Activated CD8-positive, alpha-beta memory T cell treated with anti-CD3 and anti-CD28 coated beads, Interleukin-2, amount 50 U/mL, for 1 hour (primary cell): ENCODE data around the gene FAM204A.

Experiments
- DNase-seq: peaks from one replicate; pipeline ENCODE4 v3.0.0-alpha.2; 2020; ENCODE audit errors: extremely low read depth

Gene FAM204A

GRCh38 chr10:118332236-118332635, 9.9 kb downstream of the FAM204A start:
- DNase-seq, result no peak

DNA sequence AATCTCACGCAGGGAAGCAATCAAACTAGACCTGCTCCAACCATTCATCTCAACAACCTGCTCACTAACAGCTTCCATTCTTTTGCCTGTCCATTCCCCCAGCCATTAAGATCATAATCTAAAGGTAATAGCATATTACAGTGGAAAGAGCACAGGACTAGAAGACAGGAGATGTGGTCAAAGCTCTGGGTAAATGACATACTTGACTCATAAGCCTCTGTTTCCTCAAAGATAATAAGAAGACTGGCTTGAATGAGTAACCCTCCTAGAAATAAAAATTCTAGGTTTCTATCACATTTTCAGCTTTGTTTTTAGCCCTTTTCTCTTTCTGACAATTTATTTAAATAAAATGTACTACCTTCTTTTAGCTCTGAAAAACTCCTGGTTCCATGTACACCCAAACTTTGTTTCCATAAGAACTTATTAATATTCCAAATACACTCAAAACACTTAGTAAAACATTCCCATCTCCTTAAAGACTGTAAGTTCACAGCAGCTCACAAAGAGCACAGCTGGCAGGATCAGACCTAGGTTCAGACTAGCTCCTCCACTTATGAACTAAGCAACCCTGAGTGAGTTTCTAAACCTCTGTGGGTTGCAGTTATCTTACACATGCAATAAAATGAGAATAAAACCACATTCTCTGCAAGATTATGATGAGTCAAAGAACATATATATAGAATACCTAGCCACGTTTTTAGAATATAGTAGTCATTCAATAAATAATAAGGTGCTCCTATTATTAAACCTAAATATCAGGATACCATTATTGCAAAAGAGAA, 11.6 kb downstream of the FAM204A start:
- DNase-seq, result no peak

DNA sequence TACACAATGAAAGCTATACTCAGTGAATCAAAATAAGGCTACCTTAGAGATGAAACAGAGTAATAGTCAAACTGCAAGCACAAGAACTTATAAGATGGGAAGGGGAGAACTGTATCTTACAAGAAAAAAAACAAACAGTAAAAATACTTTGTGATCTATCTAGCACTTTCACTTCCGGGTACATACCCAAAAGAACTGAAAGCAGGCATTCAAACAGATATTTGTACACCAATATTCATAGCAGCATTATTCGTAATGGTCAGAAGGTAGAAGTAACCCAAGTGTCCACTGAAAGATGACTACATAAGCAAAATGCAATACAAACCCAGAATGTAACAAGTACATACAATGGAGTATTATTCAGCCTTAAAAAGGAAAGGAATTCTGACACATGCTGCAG, 18.0 kb downstream of the FAM204A start:
- DNase-seq, result no peak

- DNase-seq, result no peak
Measured at GRCh38 chr10:118321724-118322575, 20.2 kb downstream of the FAM204A start.

DNA sequence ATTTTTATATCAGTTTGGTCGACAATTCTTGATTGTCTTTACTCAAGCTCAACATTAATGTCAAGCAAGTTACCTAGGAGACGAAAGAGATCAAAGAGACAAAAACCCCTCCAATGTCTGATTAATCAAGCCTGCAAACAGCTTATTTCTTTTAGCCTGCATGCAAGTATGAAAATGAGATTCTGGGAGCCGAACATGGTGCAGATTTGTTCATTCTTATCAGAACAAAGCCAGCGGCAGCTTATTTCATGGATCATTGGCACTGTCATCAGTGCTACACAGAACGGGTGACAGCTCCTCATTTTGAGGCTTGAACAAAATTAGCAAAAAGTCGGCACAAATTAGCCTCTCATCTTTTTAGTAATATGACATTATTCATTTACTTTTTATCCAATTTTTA, 26.5 kb downstream of the FAM204A start:
- no peak for DNase-seq

DNA sequence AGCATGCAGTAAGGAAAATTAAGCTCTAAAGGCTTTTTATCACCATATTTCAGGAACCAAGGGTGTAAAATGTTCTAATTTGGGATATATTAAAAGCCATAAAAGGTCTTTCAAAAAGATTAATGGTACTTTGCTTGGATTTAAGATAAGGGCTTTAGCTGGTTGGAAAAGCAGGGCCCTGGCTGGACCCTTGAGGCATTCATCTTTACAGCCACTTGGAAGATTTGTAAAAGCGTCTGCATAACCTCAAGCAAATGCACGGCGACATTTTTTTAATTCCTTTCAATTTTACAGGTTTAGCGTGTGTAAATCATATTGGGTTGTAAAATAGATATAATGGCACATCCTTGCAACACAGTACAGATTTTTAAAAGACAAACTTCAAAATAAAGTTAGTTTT, 27.2 kb downstream of the FAM204A start:
- DNase-seq, result no peak

DNA sequence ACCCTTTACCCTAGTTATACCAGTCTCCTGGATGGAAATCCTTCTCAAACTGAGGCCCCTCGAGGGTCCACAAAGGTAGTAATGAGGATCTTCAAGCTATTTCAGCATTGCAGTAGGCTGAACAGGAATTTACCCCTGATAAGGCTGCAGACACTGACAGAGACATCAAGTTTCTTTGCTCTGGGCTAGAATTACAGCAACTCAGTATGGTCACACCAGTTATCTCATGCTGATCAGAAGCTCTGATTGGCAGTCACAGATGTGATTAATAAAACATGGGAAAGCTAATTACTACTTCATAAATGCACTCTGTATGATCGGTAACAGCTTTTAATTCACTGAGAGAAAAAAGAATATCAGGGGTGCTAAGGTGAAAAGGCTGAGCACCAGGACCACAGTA, 30.6 kb downstream of the FAM204A start:
- DNase-seq, result no peak

DNA sequence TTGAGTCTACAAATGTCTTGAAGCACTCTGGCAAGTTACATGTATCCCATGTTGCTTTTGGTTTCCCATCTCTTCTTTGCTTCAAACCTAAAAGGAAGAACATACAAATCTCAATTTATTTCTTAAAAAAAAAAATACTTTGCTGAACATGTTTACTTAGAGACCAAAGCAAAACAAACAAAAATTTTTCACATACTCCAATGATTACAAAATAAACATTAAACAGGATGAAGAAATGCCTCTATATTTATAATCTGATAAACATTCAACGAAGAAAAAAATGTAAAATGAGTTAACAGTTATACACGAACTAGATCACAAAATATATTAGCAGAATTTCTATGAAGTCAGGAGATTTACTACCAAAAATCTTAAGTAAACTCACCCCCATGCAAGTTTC, 31.3 kb downstream of the FAM204A start:
- DNase-seq, result no peak

- no peak for DNase-seq
Measured at GRCh38 chr10:118309911-118310310, 32.2 kb downstream of the FAM204A start.

- DNase-seq, result no peak
Measured at GRCh38 chr10:118308664-118309063, 33.5 kb downstream of the FAM204A start.

DNA sequence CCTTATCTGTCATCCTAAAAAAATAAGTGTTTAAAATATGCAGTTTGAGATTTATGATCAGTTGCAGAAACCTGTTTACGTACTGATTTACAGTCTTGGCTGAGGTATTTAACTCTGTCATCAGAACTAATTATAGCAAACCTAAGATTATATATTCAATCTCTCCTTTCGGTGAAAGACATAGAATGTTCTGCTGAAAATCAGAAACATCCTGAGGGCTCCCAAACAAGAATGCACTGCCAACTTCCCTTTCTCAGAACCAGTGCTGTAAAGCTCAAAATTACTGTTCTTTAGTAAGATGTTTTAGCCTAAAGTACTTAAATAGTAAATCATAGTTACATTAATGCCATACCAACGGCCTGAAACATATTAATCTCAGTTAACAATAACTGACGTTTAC, 34.3 kb downstream of the FAM204A start:
- DNase-seq, result no peak

DNA sequence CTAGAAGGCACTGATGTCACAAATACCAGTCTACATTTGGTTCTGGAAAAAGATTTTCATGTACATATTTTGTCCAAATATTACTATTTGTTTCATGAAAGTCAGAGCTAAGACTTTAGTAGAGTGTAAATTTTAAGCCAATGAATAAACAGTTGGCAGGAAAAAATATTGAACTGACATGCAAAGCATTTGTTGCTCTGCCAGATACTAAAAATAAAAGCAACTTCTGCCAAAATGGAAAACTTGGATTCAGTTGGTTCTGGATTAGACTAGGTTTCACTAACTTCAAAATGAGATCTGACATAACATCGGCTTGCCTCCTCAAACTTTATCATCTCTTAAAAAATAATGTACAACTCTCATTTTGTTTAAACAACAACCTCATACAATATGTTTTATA, 34.9 kb downstream of the FAM204A start:
- no peak for DNase-seq

DNA sequence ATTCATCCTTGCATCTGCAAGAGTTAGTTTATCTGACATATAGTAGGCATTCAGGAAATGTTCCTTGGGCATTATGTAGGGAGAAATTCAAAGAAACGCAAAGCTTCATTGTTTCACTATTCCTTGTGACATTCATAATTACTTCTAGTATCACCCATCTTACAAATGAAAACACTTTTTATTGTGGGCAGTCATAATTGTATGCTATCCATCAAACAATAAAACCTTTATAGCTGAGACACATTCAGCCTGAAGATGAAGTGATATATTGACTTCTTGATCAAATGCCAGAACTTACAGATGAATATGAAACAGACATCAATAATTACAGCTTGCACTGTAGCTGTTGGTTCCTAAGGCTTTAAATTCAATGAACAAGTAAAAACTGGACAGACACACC, 36.4 kb downstream of the FAM204A start:
- no peak for DNase-seq

GRCh38 chr10:118304521-118304920, 37.6 kb downstream of the FAM204A start:
- DNase-seq, result no peak

- DNase-seq, result no peak
Measured at GRCh38 chr10:118301211-118301610, 40.9 kb downstream of the FAM204A start.

DNA sequence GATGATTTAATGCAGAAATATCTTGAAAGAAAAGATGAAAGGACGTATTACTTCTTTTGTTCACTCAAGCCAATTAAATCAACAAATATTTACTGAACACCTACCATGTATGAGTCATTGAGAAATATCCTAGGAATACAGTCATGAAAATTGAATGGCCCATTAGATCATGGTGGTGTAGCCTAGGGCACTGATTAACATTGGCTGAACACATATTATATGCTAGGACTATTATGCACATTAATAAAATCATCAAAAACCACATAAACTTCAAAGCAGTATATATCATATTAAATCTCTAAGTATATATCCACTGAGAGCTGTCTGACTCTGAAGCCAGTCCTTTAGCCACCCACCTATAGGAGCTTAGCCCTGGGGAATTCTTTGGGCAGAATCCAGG, 41.8 kb downstream of the FAM204A start:
- no peak for DNase-seq

- DNase-seq, result no peak
Measured at GRCh38 chr10:118298787-118299186, 43.3 kb downstream of the FAM204A start.

DNA sequence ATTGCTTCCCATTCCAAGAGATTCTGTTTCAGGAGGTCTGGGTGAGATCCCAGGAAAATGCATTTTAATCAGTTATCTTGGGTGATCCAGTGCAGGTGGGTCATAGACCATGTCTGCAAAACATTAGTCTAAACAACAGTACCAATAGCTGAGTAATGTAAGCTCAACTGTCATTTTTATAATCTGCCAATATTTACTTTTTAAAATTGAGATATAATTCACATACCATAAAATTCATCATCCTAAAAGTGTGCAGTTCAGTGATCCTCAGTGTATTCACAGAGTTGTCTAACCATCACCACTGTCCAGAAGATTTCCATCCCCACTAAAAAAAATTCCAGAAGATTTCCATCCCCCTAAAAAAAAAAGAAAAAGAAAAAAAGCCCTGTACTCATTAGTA, 51.0 kb downstream of the FAM204A start:
- DNase-seq, result no peak

DNA sequence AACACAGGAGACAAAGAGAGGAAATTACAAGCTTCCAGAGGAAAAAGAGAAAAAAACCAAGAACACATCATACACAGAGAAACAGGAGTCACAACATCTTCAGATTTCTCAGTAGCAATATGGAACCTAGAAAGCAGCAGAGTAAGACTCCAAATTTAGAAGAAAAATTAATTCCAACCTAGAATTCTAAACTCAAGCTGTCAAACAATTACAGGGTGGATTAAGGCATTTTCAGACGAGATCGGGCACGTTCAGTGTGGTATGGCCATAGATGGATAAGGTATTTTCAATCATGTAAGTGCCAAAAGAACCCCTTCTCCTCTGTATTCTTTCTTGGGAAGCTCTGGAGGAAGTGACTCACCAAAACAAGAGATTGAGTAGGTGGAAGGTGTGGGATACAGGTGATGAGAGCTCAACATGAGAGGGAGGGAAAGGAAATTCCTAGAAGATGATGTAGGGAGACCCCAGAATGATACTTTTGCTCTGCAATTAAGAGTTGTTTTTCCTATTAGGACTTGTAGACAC, 51.6 kb downstream of the FAM204A start:
- no peak for DNase-seq

DNA sequence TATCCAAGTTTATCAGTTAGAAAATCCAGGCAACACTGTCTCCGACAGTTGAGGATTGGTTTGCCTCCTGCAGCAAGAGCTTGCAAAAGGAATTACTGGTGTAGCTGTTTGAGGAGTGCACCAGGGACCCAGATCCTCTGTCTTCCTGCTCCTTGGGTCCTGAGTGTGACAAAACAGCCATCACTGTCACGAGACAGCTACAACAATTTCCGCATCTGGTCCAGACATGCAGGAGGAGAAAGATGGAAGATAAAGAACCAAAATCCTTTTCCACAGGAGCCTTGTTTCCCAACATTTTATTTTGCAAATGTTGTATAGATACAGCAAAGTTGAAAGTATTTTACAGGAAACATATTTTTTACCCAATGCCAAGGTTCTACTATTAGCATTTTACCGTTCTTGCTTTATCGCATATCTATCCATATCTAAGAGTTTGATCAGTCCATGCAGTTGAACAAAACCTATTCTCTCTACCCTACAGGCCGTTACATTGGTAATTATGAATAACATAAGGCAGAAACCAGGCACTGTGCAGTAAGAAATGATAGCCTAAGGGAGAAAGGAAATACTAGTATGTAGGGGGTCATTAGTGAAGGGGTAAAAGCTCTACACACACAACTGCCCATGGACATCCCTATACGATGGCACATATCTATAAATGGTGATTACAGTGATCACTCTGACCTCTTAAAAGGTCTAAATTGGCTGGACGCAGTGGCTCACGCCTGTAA, 54.9 kb downstream of the FAM204A start:
- DNase-seq, result no peak

- DNase-seq, result no peak
Measured at GRCh38 chr10:118286051-118286838, 55.9 kb downstream of the FAM204A start.
